Neural progenitor cell (in vitro differentiated cells): ENCODE data around the gene AKT1. TPM values are rescaled to one million over a fixed set of nuclear protein-coding genes. Genes with fewer than 3 reads are reported as not detected.

Source experiments
- DNase-seq: peaks from one replicate; pipeline ENCODE4 v3.0.0-alpha.2; 2016; ENCODE audit warnings: low spot score
- H2AFZ ChIP-seq: fragments of 200-600 bp; sonication (generic); replicated peaks from 2 replicates; pipeline ENCODE4 v1.6.1; 2016; ENCODE audit warnings: antibody characterized with exemption
- H3F3A ChIP-seq: fragments of 200-600 bp; sonication (generic); 2 replicates; pipeline ENCODE4 v1.6.1; 2016; ENCODE audit warnings: antibody characterized with exemption, low read depth
- H3K27ac ChIP-seq: fragments of 200-600 bp; sonication (generic); 2 replicates; pipeline ENCODE4 v1.5.1; 2016; ENCODE audit warnings: mild to moderate bottlenecking
- H3K27me3 ChIP-seq: fragments of 200-600 bp; sonication (generic); 2 replicates; pipeline ENCODE4 v1.6.1; 2016; ENCODE audit warnings: mild to moderate bottlenecking, moderate library complexity
- H3K36me3 ChIP-seq: fragments of 200-600 bp; sonication (generic); 2 replicates; pipeline ENCODE4 v1.5.1; 2016
- H3K4me1 ChIP-seq: fragments of 200-600 bp; sonication (generic); 2 replicates; pipeline ENCODE4 v1.6.1; 2016; ENCODE audit warnings: mixed run types
- H3K4me2 ChIP-seq: fragments of 200-600 bp; sonication (generic); 2 replicates; pipeline ENCODE4 v1.6.1; 2016
- H3K4me3 ChIP-seq: fragments of 200-600 bp; sonication (generic); 2 replicates; pipeline ENCODE4 v1.5.1; 2016
- H3K79me2 ChIP-seq: fragments of 200-600 bp; sonication (generic); 2 replicates; pipeline ENCODE4 v1.6.1; 2016; ENCODE audit warnings: low read depth
- H3K9ac ChIP-seq: fragments of 200-600 bp; sonication (generic); 2 replicates; pipeline ENCODE4 v1.6.1; 2016
- H3K9me3 ChIP-seq: fragments of 200-600 bp; sonication (generic); 2 replicates; pipeline ENCODE4 v1.5.1; 2016; ENCODE audit warnings: low read depth
- H4K20me1 ChIP-seq: fragments of 200-600 bp; sonication (generic); 2 replicates; pipeline ENCODE4 v1.6.1; 2016; ENCODE audit warnings: low read depth
- H3K27ac Mint-ChIP-seq: 3 replicates; pipeline ENCODE4 v1.8.0; 2021; ENCODE audit warnings: mixed read lengths
- H3K27me3 Mint-ChIP-seq: 2 replicates; pipeline ENCODE4 v1.8.0; 2022; ENCODE audit warnings: low read depth, mild to moderate bottlenecking, inconsistent platforms, moderate library complexity, mixed read lengths; ENCODE audit not compliant: insufficient read depth
- H3K36me3 Mint-ChIP-seq: 3 replicates; pipeline ENCODE4 v1.8.0; 2021; ENCODE audit warnings: mixed read lengths
- H3K4me1 Mint-ChIP-seq: 3 replicates; pipeline ENCODE4 v1.8.0; 2021; ENCODE audit warnings: mixed read lengths
- H3K4me3 Mint-ChIP-seq: 3 replicates; pipeline ENCODE4 v1.8.0; 2021; ENCODE audit warnings: mild to moderate bottlenecking, moderate library complexity, mixed read lengths
- H3K9me3 Mint-ChIP-seq: 3 replicates; pipeline ENCODE4 v1.8.0; 2020; ENCODE audit warnings: mixed read lengths
- EZH2 ChIP-seq: fragments of 200-600 bp; sonication (generic); IDR thresholded peaks from 2 replicates; pipeline ENCODE4 v1.6.1; 2017; ENCODE audit warnings: antibody characterized with exemption, mild to moderate bottlenecking, moderate library complexity
- EZH2phosphoT487 ChIP-seq: fragments of 200-600 bp; sonication (generic); IDR thresholded peaks from 2 replicates; pipeline ENCODE4 v1.6.1; 2017; ENCODE audit warnings: antibody characterized with exemption
- total RNA-seq: library from RNA; depleted of rRNA; stranded (reverse); fragments of >200 nt; gene quantifications from 2 replicates; pipeline ENCODE4 v1.2.3, GENCODE V29; 2015; ENCODE audit warnings: low replicate concordance
- TF ChIP-seq, protein P1 (sequence below): fragments of 200-600 bp; sonication (generic); IDR thresholded peaks from 2 replicates; pipeline ENCODE4 v1.5.1; 2017; ENCODE audit warnings: antibody characterized with exemption, mild to moderate bottlenecking

The AKT1 gene
- total RNA-seq, 1 donor from 2014 or later, result 67.2 TPM

DNA sequence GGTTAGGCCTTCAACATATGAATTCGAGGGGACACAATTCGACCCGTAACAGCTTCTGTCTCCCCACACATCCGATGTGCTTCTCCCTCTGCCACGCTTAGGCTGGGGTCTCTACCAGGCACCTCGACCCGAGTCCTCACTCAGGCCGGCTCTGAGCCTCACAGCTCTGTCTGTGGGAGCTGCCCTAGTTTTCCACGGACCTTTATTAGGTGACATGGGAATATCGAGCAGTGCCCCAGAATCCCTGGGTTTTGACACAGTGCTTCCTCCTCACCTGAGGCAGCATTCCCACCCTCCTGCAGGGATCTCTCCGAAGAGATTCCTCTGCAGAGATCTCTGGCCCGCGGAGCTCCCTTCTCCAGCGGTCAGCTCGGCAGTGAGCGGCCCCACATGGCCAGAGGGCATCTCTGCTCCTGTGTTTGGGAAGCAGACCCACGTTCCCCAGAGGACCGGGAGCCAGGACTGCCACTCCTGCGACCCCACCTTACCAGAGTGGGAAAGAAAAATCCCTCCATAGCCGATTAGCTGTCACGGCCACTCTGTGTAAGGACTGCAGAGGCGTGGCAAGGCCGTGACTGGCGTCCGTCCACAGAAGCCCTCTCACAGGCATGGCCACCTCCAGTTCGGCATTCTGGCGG lies 26.5 kb upstream of the AKT1 start:
- peaks cover 8% of the 10 kb centered on the region for H3K9me3 Mint-ChIP-seq
- H3K27ac ChIP-seq, result no peak overlapping the region
- TF ChIP-seq EZH2phosphoT487 (no peak), EZH2 (no peak)
- TF ChIP-seq, protein P1, sequence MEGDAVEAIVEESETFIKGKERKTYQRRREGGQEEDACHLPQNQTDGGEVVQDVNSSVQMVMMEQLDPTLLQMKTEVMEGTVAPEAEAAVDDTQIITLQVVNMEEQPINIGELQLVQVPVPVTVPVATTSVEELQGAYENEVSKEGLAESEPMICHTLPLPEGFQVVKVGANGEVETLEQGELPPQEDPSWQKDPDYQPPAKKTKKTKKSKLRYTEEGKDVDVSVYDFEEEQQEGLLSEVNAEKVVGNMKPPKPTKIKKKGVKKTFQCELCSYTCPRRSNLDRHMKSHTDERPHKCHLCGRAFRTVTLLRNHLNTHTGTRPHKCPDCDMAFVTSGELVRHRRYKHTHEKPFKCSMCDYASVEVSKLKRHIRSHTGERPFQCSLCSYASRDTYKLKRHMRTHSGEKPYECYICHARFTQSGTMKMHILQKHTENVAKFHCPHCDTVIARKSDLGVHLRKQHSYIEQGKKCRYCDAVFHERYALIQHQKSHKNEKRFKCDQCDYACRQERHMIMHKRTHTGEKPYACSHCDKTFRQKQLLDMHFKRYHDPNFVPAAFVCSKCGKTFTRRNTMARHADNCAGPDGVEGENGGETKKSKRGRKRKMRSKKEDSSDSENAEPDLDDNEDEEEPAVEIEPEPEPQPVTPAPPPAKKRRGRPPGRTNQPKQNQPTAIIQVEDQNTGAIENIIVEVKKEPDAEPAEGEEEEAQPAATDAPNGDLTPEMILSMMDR, result no peak
- H3K9ac ChIP-seq, result no peak overlapping the region
- no peaks in the 10 kb centered on the region for H3K9me3 ChIP-seq
- peaks cover 5% of the 10 kb centered on the region for H3K36me3 Mint-ChIP-seq
- H4K20me1 ChIP-seq, result no peaks in the 10 kb centered on the region
- H3K4me3 ChIP-seq, result no peak overlapping the region
- H3K27ac Mint-ChIP-seq, result no peak overlapping the region
- H3K4me3 Mint-ChIP-seq, result no peak overlapping the region
- H3K79me2 ChIP-seq, result peaks cover 5% of the 10 kb centered on the region
- H3K4me1 Mint-ChIP-seq, result peaks cover 16% of the 10 kb centered on the region
- H3F3A ChIP-seq, result peaks cover 14% of the 10 kb centered on the region
- no peaks in the 10 kb centered on the region for H3K36me3 ChIP-seq
- H3K4me2 ChIP-seq, result no peak overlapping the region
- DNase-seq, result no peak
- peaks cover 14% of the 10 kb centered on the region for H3K27me3 Mint-ChIP-seq
- no peak overlapping the region for H2AFZ ChIP-seq
- peaks cover 3% of the 10 kb centered on the region for H3K4me1 ChIP-seq
- peaks cover 30% of the 10 kb centered on the region for H3K27me3 ChIP-seq

DNA sequence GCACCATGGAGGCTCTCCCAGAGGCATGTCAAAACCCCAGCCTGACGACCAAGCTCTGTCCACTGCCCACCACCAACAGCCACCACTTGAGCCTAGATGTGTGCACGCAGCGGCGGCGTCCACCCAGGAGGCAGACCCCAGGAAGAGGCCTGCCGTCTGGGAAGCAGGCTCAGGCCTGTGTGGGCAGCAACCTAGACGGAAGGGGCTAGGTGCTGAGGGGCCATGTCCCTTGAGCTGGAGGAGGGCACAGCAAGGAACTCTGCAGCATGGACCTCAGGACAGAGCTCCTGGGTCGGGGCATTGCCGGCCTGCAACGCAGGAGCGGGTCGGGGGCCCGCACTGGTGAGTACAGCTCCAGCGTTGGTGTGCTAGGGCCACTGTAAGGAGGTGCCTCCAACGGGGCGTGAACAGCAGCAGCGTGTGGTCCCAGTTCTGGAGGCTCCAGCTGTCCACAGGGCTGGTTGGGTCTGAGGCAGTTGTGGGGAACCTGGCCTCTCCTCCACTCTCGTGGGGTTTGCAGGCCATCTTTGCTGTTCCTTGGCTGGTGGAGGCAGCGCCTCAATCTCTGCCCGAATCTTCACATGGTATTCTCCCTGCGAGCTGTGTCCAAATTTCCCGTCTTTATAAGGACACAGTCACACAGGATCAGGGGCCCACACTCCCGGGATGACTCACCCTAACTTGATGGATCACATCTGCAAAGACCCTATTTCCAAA lies 25.8 kb upstream of the AKT1 start:
- H2AFZ ChIP-seq, result no peak overlapping the region
- no peak overlapping the region for H3K4me3 ChIP-seq
- H3K27me3 ChIP-seq, result peaks cover 24% of the 10 kb centered on the region
- Mint-ChIP-seq H3K4me1 (peaks cover 18% of the 10 kb centered on the region), H3K27ac (no peak overlapping the region), H3K27me3 (peaks cover 15% of the 10 kb centered on the region), H3K4me3 (no peak overlapping the region), H3K36me3 (peaks cover 5% of the 10 kb centered on the region), H3K9me3 (peaks cover 8% of the 10 kb centered on the region)
- peaks cover 10% of the 10 kb centered on the region for H3F3A ChIP-seq
- H3K36me3 ChIP-seq, result no peaks in the 10 kb centered on the region
- no peak for TF ChIP-seq EZH2phosphoT487
- no peak for TF ChIP-seq EZH2
- TF ChIP-seq, protein P1, result no peak
- H4K20me1 ChIP-seq, result no peaks in the 10 kb centered on the region
- DNase-seq, result no peak
- H3K27ac ChIP-seq, result no peak overlapping the region
- H3K9me3 ChIP-seq, result no peaks in the 10 kb centered on the region
- no peak overlapping the region for H3K9ac ChIP-seq
- peaks cover 6% of the 10 kb centered on the region for H3K4me1 ChIP-seq
- no peak overlapping the region for H3K4me2 ChIP-seq
- peaks cover 9% of the 10 kb centered on the region for H3K79me2 ChIP-seq

GRCh38 chr14:104820669-104821228 lies 25.2 kb upstream of the AKT1 start:
- H2AFZ ChIP-seq, result no peak overlapping the region
- H3K4me2 ChIP-seq, result no peak overlapping the region
- H3K4me3 ChIP-seq, result no peak overlapping the region
- peaks cover 16% of the 10 kb centered on the region for H3K27me3 Mint-ChIP-seq
- H3K27ac Mint-ChIP-seq, result no peak overlapping the region
- H4K20me1 ChIP-seq, result no peaks in the 10 kb centered on the region
- H3K79me2 ChIP-seq, result peaks cover 9% of the 10 kb centered on the region
- DNase-seq, result peak; percentile 81
- H3K9me3 ChIP-seq, result no peaks in the 10 kb centered on the region
- peaks cover 18% of the 10 kb centered on the region for H3K4me1 Mint-ChIP-seq
- H3K27ac ChIP-seq, result no peak overlapping the region
- H3K4me3 Mint-ChIP-seq, result no peak overlapping the region
- peaks cover 5% of the 10 kb centered on the region for H3K36me3 Mint-ChIP-seq
- H3K36me3 ChIP-seq, result no peaks in the 10 kb centered on the region
- H3F3A ChIP-seq, result peaks cover 10% of the 10 kb centered on the region
- TF ChIP-seq, protein P1, result peak; percentile 48
- TF ChIP-seq EZH2, result no peak
- no peak overlapping the region for H3K9ac ChIP-seq
- H3K4me1 ChIP-seq, result peaks cover 6% of the 10 kb centered on the region
- peaks cover 8% of the 10 kb centered on the region for H3K9me3 Mint-ChIP-seq
- H3K27me3 ChIP-seq, result peaks cover 18% of the 10 kb centered on the region
